IMR-90 (cell line): ENCODE data around the gene SEMA5A. TPM values are rescaled to one million over a fixed set of nuclear protein-coding genes. Genes with fewer than 3 reads are reported as not detected.

Experiments
- ATAC-seq: fragments of 200-7000 bp; cut with Tn5 transposase; 2 replicates; pipeline ENCODE4 v1.9.1; 2020; ENCODE audit warnings: low read depth, mild to moderate bottlenecking, moderate library complexity
- BruUV-seq: library from RNA; stranded (reverse); fragments of 400-500 nt; replicated peaks from 2 replicates; lab custom pipeline; 2021; lab: Mats Ljungman, UMichigan
- CTCF ChIA-PET: fragments of 300-600 bp; formaldehyde crosslinking; extraction: SDS; loops from one replicate; lab custom pipeline; 2021; ENCODE audit warnings: antibody characterized with exemption; lab: Yijun Ruan, JAX
- POLR2A ChIA-PET: fragments of 300-600 bp; sonication (Branson Sonifier 250); formaldehyde crosslinking; loops from one replicate; lab custom pipeline; 2022; ENCODE audit warnings: antibody characterized with exemption; ENCODE audit not compliant: unreplicated experiment; lab: Charles Lee
- DNase-seq: peaks from one replicate; pipeline ENCODE4 v3.0.0; 2013
- H2AFZ ChIP-seq: replicated peaks from 2 replicates; pipeline ENCODE3; 2013; ENCODE audit warnings: low read length, mild to moderate bottlenecking; ENCODE audit not compliant: poor library complexity
- H2AK5ac ChIP-seq: 2 replicates; pipeline ENCODE4 v1.6.1; 2013; ENCODE audit warnings: low read depth, low read length, inconsistent platforms
- H2AK9ac ChIP-seq: replicated peaks from 2 replicates; pipeline ENCODE3; 2013; ENCODE audit warnings: mild to moderate bottlenecking, low read depth, low read length, moderate library complexity; ENCODE audit not compliant: poor library complexity
- H2BK120ac ChIP-seq: 2 replicates; pipeline ENCODE4 v1.6.1; 2013; ENCODE audit warnings: low read depth, low read length, inconsistent platforms
- H2BK15ac ChIP-seq: 3 replicates; pipeline ENCODE4 v1.6.1; 2013; ENCODE audit warnings: low read depth, low read length, inconsistent platforms
- H2BK20ac ChIP-seq: 2 replicates; pipeline ENCODE4 v1.6.1; 2013; ENCODE audit warnings: low read depth, mild to moderate bottlenecking, inconsistent platforms, low read length, moderate library complexity
- H2BK5ac ChIP-seq: 2 replicates; pipeline ENCODE4 v1.6.1; 2013; ENCODE audit warnings: mild to moderate bottlenecking, low read depth, low read length, inconsistent platforms; ENCODE audit not compliant: poor library complexity, severe bottlenecking
- H3K14ac ChIP-seq: replicated peaks from 2 replicates; pipeline ENCODE4 v1.6.1; 2013; ENCODE audit warnings: low read depth, low read length, inconsistent platforms
- H3K18ac ChIP-seq: 2 replicates; pipeline ENCODE4 v1.6.1; 2013; ENCODE audit warnings: low read depth, low read length, control low read depth
- H3K23ac ChIP-seq: 2 replicates; pipeline ENCODE4 v1.6.1; 2013; ENCODE audit warnings: low read depth, low read length, inconsistent platforms
- H3K27ac ChIP-seq: 2 replicates; pipeline ENCODE4 v1.5.1; 2013; ENCODE audit warnings: mild to moderate bottlenecking, control low read depth, low read length; ENCODE audit not compliant: insufficient read depth
- H3K27me3 ChIP-seq: 2 replicates; pipeline ENCODE4 v1.6.1; 2013; ENCODE audit warnings: low read length; ENCODE audit not compliant: control insufficient read depth, insufficient read depth
- H3K36me3 ChIP-seq: 2 replicates; pipeline ENCODE4 v1.6.1; 2013; ENCODE audit warnings: low read length, mixed read lengths; ENCODE audit not compliant: control insufficient read depth, insufficient read depth
- H3K4ac ChIP-seq: 2 replicates; pipeline ENCODE4 v1.6.1; 2013; ENCODE audit warnings: low read depth, low read length, inconsistent platforms
- H3K4me1 ChIP-seq: 2 replicates; pipeline ENCODE4 v1.6.1; 2013; ENCODE audit warnings: low read length, mixed read lengths; ENCODE audit not compliant: control insufficient read depth, insufficient read depth
- H3K4me2 ChIP-seq: 2 replicates; pipeline ENCODE4 v1.6.1; 2013; ENCODE audit warnings: low read depth, mild to moderate bottlenecking, control low read depth, low read length, moderate library complexity
- H3K4me3 ChIP-seq: 2 replicates; pipeline ENCODE4 v1.5.1; 2013; ENCODE audit warnings: low read depth, mild to moderate bottlenecking, control low read depth, low read length, moderate library complexity; ENCODE audit not compliant: insufficient read depth
- H3K56ac ChIP-seq: 2 replicates; pipeline ENCODE4 v1.6.1; 2013; ENCODE audit warnings: low read length, inconsistent platforms; ENCODE audit not compliant: insufficient read depth; ENCODE audit errors: extremely low read depth
- H3K79me1 ChIP-seq, 2 experiments: 2 replicates each; pipeline ENCODE4 v1.6.1; 2013; ENCODE audit warnings: low read length in 2 of 2, inconsistent platforms in 1 of 2, low read depth in 1 of 2
- H3K9ac ChIP-seq: 2 replicates; pipeline ENCODE4 v1.6.1; 2013; ENCODE audit warnings: low read depth, low read length, control low read depth
- H3K9me1 ChIP-seq: 2 replicates; pipeline ENCODE4 v1.6.1; 2013; ENCODE audit warnings: low read length, inconsistent platforms; ENCODE audit not compliant: insufficient read depth
- H3K9me3 ChIP-seq: 2 replicates; pipeline ENCODE4 v1.6.1; 2013; ENCODE audit warnings: low read length; ENCODE audit not compliant: control insufficient read depth, insufficient read depth
- H4K20me1 ChIP-seq: 2 replicates; pipeline ENCODE4 v1.6.1; 2013; ENCODE audit warnings: low read length, inconsistent platforms; ENCODE audit not compliant: insufficient read depth
- H4K5ac ChIP-seq: 2 replicates; pipeline ENCODE4 v1.6.1; 2013; ENCODE audit warnings: mild to moderate bottlenecking, low read depth, low read length, control low read depth
- H4K8ac ChIP-seq, 2 experiments: 2 replicates each; pipeline ENCODE4 v1.6.1; 2013; ENCODE audit warnings: low read depth in 2 of 2, low read length in 2 of 2, control low read depth in 1 of 2, inconsistent platforms in 1 of 2
- H4K91ac ChIP-seq: 2 replicates; pipeline ENCODE4 v1.6.1; 2013; ENCODE audit warnings: low read depth, low read length, inconsistent platforms; ENCODE audit not compliant: insufficient read depth
- MXI1 ChIP-seq: IDR thresholded peaks from 2 replicates; pipeline ENCODE4 v1.6.1; 2012; ENCODE audit warnings: low read depth, mild to moderate bottlenecking, low read length, moderate library complexity, borderline replicate concordance
- POLR2A ChIP-seq: IDR thresholded peaks from 2 replicates; pipeline ENCODE4 v1.6.1; 2012; ENCODE audit warnings: mild to moderate bottlenecking, low read depth, low read length
- WGBS, 2 experiments: methylation state at CpG; one replicate each; pipeline versions ENCODE4 v1.1.5 to v1.1.7; 2013; ENCODE audit warnings: missing lambda C conversion rate in 2 of 2; ENCODE audit not compliant: insufficient read length in 1 of 2; ENCODE audit errors: extremely low coverage in 2 of 2; 5-methylcytosine and 5-hydroxymethylcytosine counted together
- dilution Hi-C: fragments of 300-500 bp; cut with HindIII; formaldehyde crosslinking; loops from one replicate; pipeline ENCODE4 v1.14.3; 2018; ENCODE audit warnings: low sequenced_read_pairs; ENCODE audit not compliant: unreplicated experiment
- in situ Hi-C: fragments of 300-500 bp; cut with MboI; formaldehyde crosslinking; loops from 3 replicates; pipeline ENCODE4 v1.14.3; 2019; ENCODE audit warnings: low sequenced_read_pairs, inconsistent platforms, mixed read lengths
- intact Hi-C: fragments of 100-400 bp; cut with micrococcal nuclease; formaldehyde crosslinking; loops from 2 replicates; pipeline ENCODE4 v1.10.0; 2022
- polyA plus RNA-seq, 3 experiments: library from polyadenylated mRNA; depleted of rRNA; stranded (reverse); fragments of >200 nt; gene quantifications; 2 replicates each; pipeline ENCODE4 v1.2.3, GENCODE V29; 2012; ENCODE audit warnings: low replicate concordance in 1 of 3
- total RNA-seq: library from RNA; depleted of rRNA; stranded (reverse); fragments of >200 nt; gene quantifications from 2 replicates; pipeline ENCODE4 v1.2.3, GENCODE V29; 2012

The SEMA5A gene
- total and polyA plus RNA-seq, 2 of the 4 experiments (the other 2 are of a cell fraction) = 8.2 to 9.9 TPM

DNA sequence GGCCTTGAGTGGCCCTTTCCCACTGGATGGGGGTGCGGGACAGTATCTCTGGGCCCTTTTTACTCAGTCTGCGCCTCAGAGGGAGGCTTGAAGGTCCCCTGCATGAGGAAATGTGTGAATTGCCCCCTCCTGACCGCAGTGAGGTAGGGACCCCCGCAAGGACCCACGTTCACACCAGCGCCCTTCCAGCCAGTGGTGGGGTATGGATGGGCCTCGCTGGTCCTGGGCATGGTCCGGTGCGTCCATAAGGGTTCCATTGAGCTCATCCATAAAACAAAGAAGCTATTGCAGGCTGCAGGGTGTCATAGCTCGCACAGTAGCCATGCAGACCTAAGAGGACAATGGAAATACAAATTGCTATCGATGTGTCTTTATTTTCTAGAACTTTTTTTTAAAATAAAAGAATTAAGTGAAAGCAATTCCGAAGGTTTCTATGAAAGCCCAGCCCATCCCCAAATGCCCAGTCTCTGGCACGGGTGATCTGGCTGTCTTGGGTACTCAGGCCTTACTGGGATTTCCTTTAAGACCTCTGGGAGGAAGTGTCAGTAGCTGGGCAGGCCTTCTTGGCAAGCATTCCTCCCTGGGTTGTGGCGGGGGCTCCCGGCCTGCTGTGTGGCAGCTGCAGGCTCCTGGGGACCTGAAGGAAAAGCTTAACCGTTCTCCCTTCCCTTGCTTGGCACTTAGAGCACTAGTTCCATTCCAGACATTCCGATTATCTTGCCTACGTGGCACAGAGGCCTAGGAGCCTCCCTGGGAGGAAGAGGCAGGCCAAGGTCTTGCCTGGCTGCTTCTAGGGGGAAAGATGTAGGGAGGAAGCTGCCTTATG lies 1.5 kb upstream of the SEMA5A start:
- Histone ChIP-seq H2BK120ac (peak overlapping the region; percentile 89), H3K27ac (peak overlapping the region; percentile 79)
- POLR2A ChIA-PET = interaction anchor here (0.9 to 1.9 kb wide), 2 partner anchors 160 to 169 kb away, joined by 4 to 10 read pairs; no protein-coding TSS in a partner anchor

More for the DNA sequence above, 1.5 kb upstream of the SEMA5A start:
- no TSS peak for BruUV-seq
- Histone ChIP-seq H3K36me3 (peaks cover 24% of the 10 kb centered on the region), H4K5ac (peak overlapping the region; percentile 93), H2AK9ac (peak overlapping the region; percentile 96), H2AK5ac (peak overlapping the region; percentile 96), H3K56ac (peak overlapping the region; percentile 91), H3K4ac (peak overlapping the region; percentile 94), H3K9me3 (no peaks in the 10 kb centered on the region), H2BK20ac (peak overlapping the region; percentile 33; the same call in 1 of the 2 replicates), H2BK5ac (peak overlapping the region; percentile 87), H3K4me3 (peak overlapping the region; percentile 94), H2AFZ (peak overlapping the region; percentile 48), H3K18ac (peak overlapping the region; percentile 91), H2BK15ac (peak overlapping the region; percentile 82; the same call in 1 of the 3 replicates), H4K20me1 (peaks cover 12% of the 10 kb centered on the region; the same call in 1 of the 2 replicates), H3K23ac (peak overlapping the region; percentile 78), H3K79me1 (peaks cover 26 to 58% of the 10 kb centered on the region in 2 experiments), H3K14ac (peak overlapping the region; percentile 95), H4K91ac (peak overlapping the region; percentile 96), H3K4me1 (peaks cover 2% of the 10 kb centered on the region; the same call in 1 of the 2 replicates), H3K9me1 (peaks cover 6% of the 10 kb centered on the region), H3K9ac (peak overlapping the region; percentile 98), H3K4me2 (peak overlapping the region; percentile 66), H3K27me3 (no peaks in the 10 kb centered on the region), H4K8ac (peak overlapping the region; percentile 59 to 94)
- DNase-seq (peak; percentile 62), ATAC-seq (peak; percentile 1; the same call in 1 of the 2 replicates)
- CTCF ChIA-PET = interaction anchor here (0.6 to 1.0 kb wide), 2 partner anchors 305 to 392 kb away, joined by 3 read pairs; no protein-coding TSS in a partner anchor
- in situ Hi-C loops (loop anchor here (25.0 kb wide), 2 partner anchors 785 to 1660 kb away; no protein-coding TSS in a partner anchor), dilution Hi-C loops (no loop called here), intact Hi-C loops (loop anchor here (1.0 to 10.0 kb wide), 10 partner anchors 150 to 701 kb away; partner anchors contain the start of gene ATPSCKMT)
- peak; percentile 60; the same call in 1 of the 2 replicates for TF ChIP-seq POLR2A
- no peak for TF ChIP-seq MXI1
- 65% methylated on average over 5 of the region's 18 CpGs; no CpG with 5 or more reads in 1 of the 2 experiments for WGBS, 2 experiments
